OCI-LY1 (cell line): ENCODE results near the gene PNMT.

Source experiments
- CTCF ChIP-seq: fragments of 200-600 bp; sonication (generic), shearing (Covaris generic); IDR thresholded peaks from 2 replicates; pipeline ENCODE4 v1.5.1; 2017; ENCODE audit warnings: mild to moderate bottlenecking, antibody characterized with exemption, low read length, moderate library complexity, mixed read lengths
- EZH2 ChIP-seq: fragments of 200-600 bp; sonication (generic), shearing (Covaris generic); IDR thresholded peaks from 2 replicates; pipeline ENCODE4 v1.8.0; 2017; ENCODE audit warnings: borderline replicate concordance, mixed run types, mild to moderate bottlenecking, antibody characterized with exemption, low read length, moderate library complexity, mixed read lengths

- TF ChIP-seq CTCF (no peak), EZH2 (no peak)
Measured at GRCh38 chr17:39702901-39703893, 34.9 kb downstream of the PNMT start.
